Caco-2 (cell line): ENCODE data around the gene MYH7. TPM values are rescaled to one million over a fixed set of nuclear protein-coding genes. Genes with fewer than 3 reads are reported as not detected.

Experiments used
- BruUV-seq: library from RNA; stranded (reverse); fragments of 400-500 nt; replicated peaks from 2 replicates; lab custom pipeline; 2021; lab: Mats Ljungman, UMichigan
- CTCF ChIA-PET: fragments of 300-600 bp; sonication (Branson Sonifier 250); formaldehyde crosslinking; loops from one replicate; lab custom pipeline; 2022; ENCODE audit warnings: antibody characterized with exemption; lab: Charles Lee
- POLR2A ChIA-PET: fragments of 300-600 bp; sonication (Branson Sonifier 250); formaldehyde crosslinking; loops from one replicate; lab custom pipeline; 2022; ENCODE audit warnings: antibody characterized with exemption; lab: Charles Lee
- DNase-seq, 2 experiments: peaks; one replicate each; pipeline versions ENCODE4 v3.0.0 to v3.0.0-alpha.2; 2020 to 2022
- H3K27me3 ChIP-seq: replicated peaks from 2 replicates; pipeline ENCODE4 v1.6.0; 2011; ENCODE audit warnings: low read length; ENCODE audit not compliant: control insufficient read depth, insufficient read depth
- H3K36me3 ChIP-seq: 2 replicates; pipeline ENCODE4 v1.5.1; 2011; ENCODE audit warnings: low read length; ENCODE audit not compliant: control insufficient read depth, insufficient read depth
- H3K4me1 ChIP-seq: fragments of 250-450 bp; sonication (Bioruptor Pico); 2 replicates; pipeline ENCODE4 v1.5.1; 2020; ENCODE audit warnings: mild to moderate bottlenecking
- H3K4me3 ChIP-seq: 2 replicates; pipeline ENCODE4 v1.5.1; 2011; ENCODE audit warnings: low read depth, mild to moderate bottlenecking, control low read depth, low read length
- H3K9me3 ChIP-seq: fragments of 250-450 bp; sonication (Bioruptor Pico); 2 replicates; pipeline ENCODE4 v1.5.1; 2020; ENCODE audit warnings: mild to moderate bottlenecking, moderate library complexity
- H3K27ac Mint-ChIP-seq: one replicate; pipeline ENCODE4 v1.8.0; 2022; ENCODE audit warnings: mixed read lengths; ENCODE audit not compliant: unreplicated experiment
- H3K27me3 Mint-ChIP-seq: one replicate; pipeline ENCODE4 v1.8.0; 2022; ENCODE audit warnings: mixed read lengths; ENCODE audit not compliant: insufficient read depth, unreplicated experiment
- H3K36me3 Mint-ChIP-seq: one replicate; pipeline ENCODE4 v1.8.0; 2022; ENCODE audit warnings: mild to moderate bottlenecking, mixed read lengths; ENCODE audit not compliant: insufficient read depth, unreplicated experiment
- H3K4me1 Mint-ChIP-seq: one replicate; pipeline ENCODE4 v1.8.0; 2022; ENCODE audit warnings: low read depth, mixed read lengths; ENCODE audit not compliant: unreplicated experiment
- H3K4me3 Mint-ChIP-seq: one replicate; pipeline ENCODE4 v1.8.0; 2022; ENCODE audit warnings: mild to moderate bottlenecking, moderate library complexity, mixed read lengths; ENCODE audit not compliant: unreplicated experiment
- H3K9me3 Mint-ChIP-seq: one replicate; pipeline ENCODE4 v1.8.0; 2022; ENCODE audit warnings: mixed read lengths; ENCODE audit not compliant: unreplicated experiment
- intact Hi-C: fragments of 100-400 bp; cut with micrococcal nuclease; formaldehyde crosslinking; loops from one replicate; pipeline ENCODE4 v1.10.0; 2022; ENCODE audit not compliant: unreplicated experiment
- total RNA-seq: library from RNA; stranded (reverse); gene quantifications from 2 replicates; pipeline ENCODE4 v1.2.3, GENCODE V29; 2022
- TF ChIP-seq, protein P1 (sequence below), 2 experiments: fragments of 200-600 bp in 1 of 2; IDR thresholded peaks; 1 replicate in 1 of 2; 2 replicates in 1 of 2; pipeline versions ENCODE4 v1.5.1 to v1.8.0; 2011 to 2022; ENCODE audit warnings: antibody characterized with exemption in 1 of 2, control low read depth in 1 of 2, inconsistent platforms in 1 of 2, low read depth in 1 of 2, low read length in 1 of 2, mild to moderate bottlenecking in 1 of 2, moderate library complexity in 1 of 2; ENCODE audit not compliant: insufficient read depth in 1 of 2, severe bottlenecking in 1 of 2, unreplicated experiment in 1 of 2

Gene MYH7
- total RNA-seq, 1 experiment from 2014 or later: not detected

DNA sequence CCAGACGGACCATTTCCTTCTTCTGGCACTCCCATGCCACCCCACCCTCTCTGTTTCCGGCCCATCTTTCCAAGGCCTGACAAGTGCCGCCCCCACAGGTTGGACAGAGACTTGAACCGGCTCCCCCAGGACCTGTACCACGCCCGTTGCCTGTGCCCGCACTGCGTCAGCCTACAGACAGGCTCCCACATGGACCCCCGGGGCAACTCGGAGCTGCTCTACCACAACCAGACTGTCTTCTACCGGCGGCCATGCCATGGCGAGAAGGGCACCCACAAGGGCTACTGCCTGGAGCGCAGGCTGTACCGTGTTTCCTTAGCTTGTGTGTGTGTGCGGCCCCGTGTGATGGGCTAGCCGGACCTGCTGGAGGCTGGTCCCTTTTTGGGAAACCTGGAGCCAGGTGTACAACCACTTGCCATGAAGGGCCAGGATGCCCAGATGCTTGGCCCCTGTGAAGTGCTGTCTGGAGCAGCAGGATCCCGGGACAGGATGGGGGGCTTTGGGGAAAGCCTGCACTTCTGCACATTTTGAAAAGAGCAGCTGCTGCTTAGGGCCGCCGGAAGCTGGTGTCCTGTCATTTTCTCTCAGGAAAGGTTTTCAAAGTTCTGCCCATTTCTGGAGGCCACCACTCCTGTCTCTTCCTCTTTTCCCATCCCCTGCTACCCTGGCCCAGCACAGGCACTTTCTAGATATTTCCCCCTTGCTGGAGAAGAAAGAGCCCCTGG, 59.8 kb downstream of the MYH7 start:
- intact Hi-C loops: loop anchor here (5.0 kb wide), 1 partner anchor 692 kb away; no protein-coding TSS in a partner anchor
- Histone ChIP-seq H3K36me3 (no peaks in the 10 kb centered on the region), H3K9me3 (no peaks in the 10 kb centered on the region), H3K4me3 (no peak overlapping the region), H3K27me3 (no peaks in the 10 kb centered on the region; the same call in 1 of the 2 replicates), H3K4me1 (no peaks in the 10 kb centered on the region)
- ChIA-PET CTCF (no interaction called here), POLR2A (no interaction called here)
- Mint-ChIP-seq H3K27ac (no peak overlapping the region), H3K27me3 (peaks cover 20% of the 10 kb centered on the region), H3K9me3 (no peaks in the 10 kb centered on the region), H3K36me3 (no peaks in the 10 kb centered on the region), H3K4me1 (no peaks in the 10 kb centered on the region), H3K4me3 (no peak overlapping the region)
- no TSS peak for BruUV-seq
- TF ChIP-seq, protein P1, sequence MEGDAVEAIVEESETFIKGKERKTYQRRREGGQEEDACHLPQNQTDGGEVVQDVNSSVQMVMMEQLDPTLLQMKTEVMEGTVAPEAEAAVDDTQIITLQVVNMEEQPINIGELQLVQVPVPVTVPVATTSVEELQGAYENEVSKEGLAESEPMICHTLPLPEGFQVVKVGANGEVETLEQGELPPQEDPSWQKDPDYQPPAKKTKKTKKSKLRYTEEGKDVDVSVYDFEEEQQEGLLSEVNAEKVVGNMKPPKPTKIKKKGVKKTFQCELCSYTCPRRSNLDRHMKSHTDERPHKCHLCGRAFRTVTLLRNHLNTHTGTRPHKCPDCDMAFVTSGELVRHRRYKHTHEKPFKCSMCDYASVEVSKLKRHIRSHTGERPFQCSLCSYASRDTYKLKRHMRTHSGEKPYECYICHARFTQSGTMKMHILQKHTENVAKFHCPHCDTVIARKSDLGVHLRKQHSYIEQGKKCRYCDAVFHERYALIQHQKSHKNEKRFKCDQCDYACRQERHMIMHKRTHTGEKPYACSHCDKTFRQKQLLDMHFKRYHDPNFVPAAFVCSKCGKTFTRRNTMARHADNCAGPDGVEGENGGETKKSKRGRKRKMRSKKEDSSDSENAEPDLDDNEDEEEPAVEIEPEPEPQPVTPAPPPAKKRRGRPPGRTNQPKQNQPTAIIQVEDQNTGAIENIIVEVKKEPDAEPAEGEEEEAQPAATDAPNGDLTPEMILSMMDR (IDR thresholded peaks at IDR 0.05; ENCODE audit: insufficient read depth in 1 of 2, low read depth in 1 of 2, low read length in 1 of 2, severe bottlenecking in 1 of 2, unreplicated experiment in 1 of 2): no peak
- DNase-seq: no peak

DNA sequence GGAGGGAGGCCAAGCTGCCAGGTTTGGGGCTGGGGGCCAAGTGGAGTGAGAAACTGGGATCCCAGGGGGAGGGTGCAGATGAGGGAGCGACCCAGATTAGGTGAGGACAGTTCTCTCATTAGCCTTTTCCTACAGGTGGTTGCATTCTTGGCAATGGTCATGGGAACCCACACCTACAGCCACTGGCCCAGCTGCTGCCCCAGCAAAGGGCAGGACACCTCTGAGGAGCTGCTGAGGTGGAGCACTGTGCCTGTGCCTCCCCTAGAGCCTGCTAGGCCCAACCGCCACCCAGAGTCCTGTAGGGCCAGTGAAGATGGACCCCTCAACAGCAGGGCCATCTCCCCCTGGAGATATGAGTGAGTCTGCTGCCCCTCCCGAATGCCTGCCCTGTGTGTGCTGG, 62.4 kb downstream of the MYH7 start:
- intact Hi-C loops: no loop called here

DNA sequence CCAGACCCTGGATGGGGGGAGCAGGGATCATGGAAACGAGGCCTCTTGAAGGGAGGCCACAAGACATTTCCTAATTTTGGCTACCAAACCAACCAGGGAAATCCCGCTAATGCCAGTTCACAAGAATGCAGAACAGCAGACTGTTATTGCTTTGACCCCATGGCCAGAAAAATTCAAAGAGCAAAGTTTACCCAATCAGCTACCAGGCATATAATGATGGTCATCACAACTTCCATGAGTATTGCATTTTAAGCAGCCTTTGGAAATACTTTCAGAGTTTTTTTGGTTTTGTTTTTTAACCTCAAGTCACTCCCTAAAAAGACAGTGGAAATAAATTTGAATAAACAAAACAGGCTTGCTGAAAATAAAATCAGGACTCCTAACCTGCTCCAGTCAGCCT, 63.0 kb downstream of the MYH7 start, which contains the start of gene IL25:
Gene IL25, plus strand, starts transcription at position 301 of the 400 bp plus-strand sequence.
- Histone ChIP-seq H3K27me3 (no peaks in the 10 kb centered on the region; the same call in 1 of the 2 replicates), H3K36me3 (no peaks in the 10 kb centered on the region), H3K4me1 (no peaks in the 10 kb centered on the region), H3K4me3 (no peak within 1 kb of the TSS), H3K9me3 (no peaks in the 10 kb centered on the region)
- H3K4me3 Mint-ChIP-seq: no peak within 1 kb of the TSS
- CTCF ChIA-PET: no interaction called here
- H3K4me1 Mint-ChIP-seq: no peaks in the 10 kb centered on the region
- DNase-seq: no peak
- H3K27ac Mint-ChIP-seq: no peak within 1 kb of the TSS
- BruUV-seq: no TSS peak
- intact Hi-C loops: no loop called here
- H3K27me3 Mint-ChIP-seq: peaks cover 16% of the 10 kb centered on the region
- TF ChIP-seq, protein P1 (IDR thresholded peaks at IDR 0.05; ENCODE audit: insufficient read depth in 1 of 2, low read depth in 1 of 2, low read length in 1 of 2, severe bottlenecking in 1 of 2, unreplicated experiment in 1 of 2): no peak
- no peaks in the 10 kb centered on the region for H3K36me3 Mint-ChIP-seq
- POLR2A ChIA-PET: no interaction called here
- no peaks in the 10 kb centered on the region for H3K9me3 Mint-ChIP-seq

More for the DNA sequence above, 62.4 kb downstream of the MYH7 start:
- H3K36me3 Mint-ChIP-seq: no peaks in the 10 kb centered on the region
- no peaks in the 10 kb centered on the region for H3K9me3 Mint-ChIP-seq
- no peak for DNase-seq
- TF ChIP-seq, protein P1 (IDR thresholded peaks at IDR 0.05; ENCODE audit: insufficient read depth in 1 of 2, low read depth in 1 of 2, low read length in 1 of 2, severe bottlenecking in 1 of 2, unreplicated experiment in 1 of 2): no peak
- POLR2A ChIA-PET: no interaction called here
- no peaks in the 10 kb centered on the region for H3K36me3 ChIP-seq
- H3K4me3 ChIP-seq: no peak overlapping the region
- H3K4me3 Mint-ChIP-seq: no peak overlapping the region
- H3K9me3 ChIP-seq: no peaks in the 10 kb centered on the region
- CTCF ChIA-PET: no interaction called here
- no peaks in the 10 kb centered on the region for H3K4me1 ChIP-seq
- no peaks in the 10 kb centered on the region for H3K4me1 Mint-ChIP-seq
- no peak overlapping the region for H3K27ac Mint-ChIP-seq
- H3K27me3 Mint-ChIP-seq: peaks cover 16% of the 10 kb centered on the region
- no TSS peak for BruUV-seq
- no peaks in the 10 kb centered on the region; the same call in 1 of the 2 replicates for H3K27me3 ChIP-seq
